Stimulated activated CD8-positive, alpha-beta memory T cell treated with anti-CD3 and anti-CD28 coated beads, Interleukin-12 subunit alpha, Interleukin-12 subunit beta, amount 100 ng/mL, for 24 hours (primary cell): ENCODE measurements around the gene PDZD2.
"Not testable (repeated sequence)": the region's sequence is repeated elsewhere in the genome, so short reads cannot be mapped to it uniquely, and the experiment has no call there.

Experiments
- DNase-seq: peaks from one replicate; pipeline ENCODE4 v3.0.0-alpha.2; 2020; ENCODE audit errors: extremely low read depth

The PDZD2 gene

DNA sequence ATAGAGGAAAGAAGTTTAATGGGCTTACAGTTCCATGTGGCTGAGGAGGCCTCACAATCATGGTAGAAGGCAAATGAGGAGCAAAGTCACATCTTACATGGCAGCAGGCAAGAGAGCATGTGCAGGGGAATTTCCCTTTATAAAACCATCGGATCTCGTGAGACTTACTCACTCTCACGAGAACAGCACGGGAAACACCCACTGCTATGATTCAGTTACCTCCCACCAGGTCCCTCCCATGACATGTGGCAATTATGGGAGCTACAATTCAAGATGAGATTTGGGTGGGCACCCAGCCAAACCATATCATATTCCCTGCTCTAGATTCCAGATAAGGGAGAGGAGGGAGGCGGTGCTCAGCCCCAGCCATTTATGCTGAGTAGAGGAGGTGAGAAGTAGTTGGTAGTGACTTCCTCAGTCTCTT is 336.3 kb downstream of the PDZD2 start:
- DNase-seq = not testable (repeated sequence)

DNA sequence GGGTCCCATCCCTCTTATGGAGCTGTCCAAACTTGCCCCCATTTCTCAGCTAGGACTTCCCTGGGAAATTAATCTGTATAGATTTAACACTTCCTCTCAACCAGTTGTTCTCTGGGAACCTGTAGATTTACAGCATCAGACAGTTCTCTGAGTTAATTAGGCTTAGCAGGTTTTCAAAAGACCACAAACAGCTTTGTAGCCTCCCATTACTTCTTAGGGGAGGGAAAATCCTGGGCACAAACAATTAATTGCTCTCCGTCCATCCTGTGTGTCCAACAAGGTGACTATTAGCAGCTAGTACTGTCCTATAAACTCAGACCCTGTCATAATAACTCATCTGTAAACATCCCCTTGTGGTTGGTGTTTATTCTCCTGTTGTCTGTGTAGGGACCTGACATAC is 337.2 kb downstream of the PDZD2 start:
- no peak for DNase-seq

DNA sequence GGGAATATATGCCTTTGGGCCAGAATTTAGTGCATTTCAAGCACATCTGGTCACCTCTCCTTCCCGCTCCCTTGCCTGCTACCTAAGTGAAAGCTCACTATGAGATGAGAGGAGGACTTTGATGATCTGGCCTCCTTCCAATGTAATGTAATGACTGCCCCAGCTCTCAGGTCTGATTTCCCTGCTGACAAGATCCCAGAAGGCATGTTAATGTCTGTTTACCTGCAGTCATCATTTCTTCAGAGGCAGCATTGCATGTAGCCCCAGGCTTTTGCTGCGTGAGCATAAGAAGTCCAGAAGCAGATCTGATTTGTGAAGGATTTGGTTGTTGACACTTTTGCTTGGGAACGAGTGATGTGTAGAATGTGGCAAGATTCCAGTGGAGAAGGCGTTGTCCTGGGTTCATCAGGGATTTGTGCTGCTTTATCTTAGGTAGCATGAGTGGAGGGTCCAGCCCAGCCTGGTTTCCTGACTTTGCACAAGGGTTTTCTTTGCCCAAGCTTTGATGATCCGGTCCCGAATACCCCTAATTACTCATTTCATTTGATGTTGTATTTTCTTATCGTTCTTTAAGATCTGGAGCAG is 342.5 kb downstream of the PDZD2 start:
- no peak for DNase-seq

DNA sequence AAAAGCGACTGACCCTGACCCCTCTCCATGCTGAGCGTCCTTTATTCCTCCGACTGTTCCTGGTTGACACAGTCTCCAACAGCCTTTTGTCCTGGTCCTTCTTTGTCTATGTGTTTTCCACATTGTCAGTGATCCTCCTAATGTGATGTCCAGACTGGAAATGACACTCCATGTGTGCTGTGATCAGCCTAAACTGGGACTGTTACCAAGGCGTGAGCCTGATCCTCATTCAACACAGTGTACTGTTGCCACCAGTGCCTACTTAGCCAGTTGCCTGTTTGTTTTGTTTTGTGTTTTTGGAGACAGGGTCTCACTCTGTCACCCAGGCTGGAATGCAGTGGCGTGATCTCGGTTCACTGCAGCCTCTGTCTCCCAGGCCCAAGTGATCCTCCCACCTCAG is 343.1 kb downstream of the PDZD2 start:
- DNase-seq = no peak

DNA sequence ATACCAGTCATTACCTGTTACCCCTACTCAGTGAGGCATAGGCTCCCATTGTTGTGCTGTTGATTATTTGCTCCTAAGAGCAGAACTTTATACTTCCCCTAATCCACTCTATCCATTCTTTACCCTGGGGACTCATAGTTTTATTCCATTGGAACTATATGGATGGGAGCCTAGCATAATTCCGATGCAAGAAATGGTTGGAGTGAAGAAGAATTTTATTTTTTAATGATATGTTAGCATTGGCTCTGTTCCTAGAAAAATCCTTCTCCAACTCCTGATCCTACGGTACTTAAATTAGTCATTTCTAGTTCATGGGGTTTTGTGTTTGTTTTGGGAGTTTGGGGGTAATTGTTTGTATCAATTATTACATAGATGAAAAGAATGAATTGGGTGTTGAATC is 343.7 kb downstream of the PDZD2 start:
- no peak for DNase-seq

DNA sequence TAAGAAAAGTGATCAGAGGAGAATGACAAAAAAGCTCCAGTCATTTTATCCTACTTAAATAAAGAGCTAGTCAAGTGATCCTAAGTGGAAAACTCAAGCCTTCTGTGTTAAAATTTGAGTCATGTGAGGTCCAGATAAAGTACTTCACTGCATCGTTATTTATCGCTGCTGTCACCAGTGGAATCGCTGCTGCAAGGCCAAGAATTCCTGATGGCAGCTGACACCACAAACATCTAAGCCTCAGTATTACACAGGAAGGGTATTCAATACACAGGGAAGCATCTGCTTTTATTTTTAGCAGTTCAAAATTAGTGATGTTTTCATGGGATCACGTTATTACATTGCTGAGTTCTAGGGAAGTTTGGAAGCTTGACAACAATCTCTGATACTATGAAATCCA is 344.9 kb downstream of the PDZD2 start:
- DNase-seq = no peak

DNA sequence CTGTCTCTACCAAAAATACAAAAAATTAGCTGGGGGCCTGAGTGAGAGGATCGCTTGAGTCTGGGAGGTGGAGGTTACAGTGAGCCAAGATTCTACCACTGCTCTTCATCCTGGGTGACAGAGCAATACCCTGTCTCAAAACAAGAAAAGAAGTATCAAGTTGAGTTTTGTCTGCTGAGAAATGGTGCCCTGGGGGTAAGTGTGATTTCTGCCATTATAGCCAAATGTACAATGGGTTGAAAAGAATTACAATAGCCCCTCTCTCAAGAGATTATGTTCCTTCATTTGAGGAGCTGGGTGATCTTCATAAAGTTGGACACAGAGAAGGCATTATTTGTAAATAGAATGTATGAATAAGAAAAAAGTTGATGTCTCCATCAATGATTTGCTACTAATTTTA is 345.8 kb downstream of the PDZD2 start:
- no peak for DNase-seq

DNA sequence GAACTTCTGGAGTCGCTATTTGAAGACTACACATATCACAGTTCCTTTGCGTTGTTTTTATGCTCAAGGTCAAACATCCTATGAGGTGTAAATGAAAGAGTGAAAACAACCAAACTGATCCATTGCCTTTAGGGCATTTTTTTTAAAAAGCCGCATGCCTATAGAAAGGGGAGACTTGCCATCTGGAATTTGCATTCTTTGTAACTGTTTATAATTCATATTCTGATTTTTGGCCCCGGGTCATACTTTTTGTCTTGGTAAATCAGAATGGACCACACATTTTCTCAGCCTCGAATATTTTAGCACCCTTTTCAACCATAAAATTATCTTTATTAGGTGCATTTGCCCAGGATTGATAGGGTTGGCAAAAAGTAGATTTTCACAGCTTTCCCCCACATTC is 347.2 kb downstream of the PDZD2 start:
- DNase-seq = no peak

DNA sequence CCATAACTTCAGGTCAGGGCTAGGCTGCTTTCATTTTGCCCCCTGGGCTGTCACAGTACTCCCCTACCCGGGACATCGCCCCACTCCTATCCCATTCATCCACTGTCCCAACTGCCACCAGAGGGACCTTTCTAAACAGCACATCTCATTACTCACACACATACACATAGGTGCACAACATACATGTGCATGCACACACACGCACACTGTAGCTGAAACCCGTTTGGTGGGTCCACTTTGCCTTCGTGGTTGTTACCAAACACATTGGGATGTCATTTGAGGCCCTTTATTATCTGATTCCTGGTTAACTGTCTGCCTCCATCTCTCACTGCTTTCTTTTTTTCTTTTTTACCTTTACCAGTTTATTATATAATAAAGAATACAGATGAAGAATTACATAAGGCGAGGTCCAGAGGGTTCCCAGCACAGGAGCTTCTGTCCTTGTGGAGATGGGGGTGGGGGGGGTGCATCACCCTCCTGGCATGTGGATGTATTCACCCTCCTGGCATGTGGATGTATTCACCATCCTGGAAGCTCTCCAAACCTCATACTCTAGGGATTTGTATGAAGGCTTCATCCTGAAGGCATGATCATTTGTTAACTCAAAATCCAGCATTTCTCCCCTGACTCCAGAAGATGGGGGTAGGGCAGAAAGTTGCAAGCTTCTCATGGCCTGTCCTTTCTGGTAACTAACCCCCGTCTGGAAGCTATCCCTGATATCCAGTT is 349.2 kb downstream of the PDZD2 start:
- no peak for DNase-seq

DNA sequence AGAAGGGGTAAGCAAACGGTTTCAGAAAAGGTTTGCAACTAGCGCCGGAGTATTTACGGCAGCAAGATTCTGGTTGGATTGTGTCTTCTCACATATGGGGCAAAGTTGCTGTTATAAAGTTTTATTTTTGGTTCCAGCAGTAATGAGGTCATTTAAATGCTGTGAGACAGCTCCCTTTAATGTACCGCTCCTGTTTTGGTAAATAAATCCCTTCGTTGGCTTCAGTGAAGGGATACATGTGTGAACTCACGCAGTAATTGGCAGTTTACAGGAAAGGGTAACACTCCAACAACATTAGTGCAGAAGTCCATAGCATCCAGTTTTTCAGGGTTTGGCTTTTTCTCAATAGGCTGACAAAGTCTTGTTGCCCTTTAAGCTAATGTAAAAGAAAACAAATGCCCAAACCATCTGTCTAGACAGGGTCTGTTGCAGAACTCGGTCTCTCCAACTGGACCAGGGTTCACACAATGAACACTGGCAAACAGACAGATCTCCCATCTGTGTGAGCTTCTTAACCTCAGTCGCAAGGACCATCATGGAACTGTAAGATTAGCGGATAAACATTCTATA is 351.2 kb downstream of the PDZD2 start:
- DNase-seq = no peak

DNA sequence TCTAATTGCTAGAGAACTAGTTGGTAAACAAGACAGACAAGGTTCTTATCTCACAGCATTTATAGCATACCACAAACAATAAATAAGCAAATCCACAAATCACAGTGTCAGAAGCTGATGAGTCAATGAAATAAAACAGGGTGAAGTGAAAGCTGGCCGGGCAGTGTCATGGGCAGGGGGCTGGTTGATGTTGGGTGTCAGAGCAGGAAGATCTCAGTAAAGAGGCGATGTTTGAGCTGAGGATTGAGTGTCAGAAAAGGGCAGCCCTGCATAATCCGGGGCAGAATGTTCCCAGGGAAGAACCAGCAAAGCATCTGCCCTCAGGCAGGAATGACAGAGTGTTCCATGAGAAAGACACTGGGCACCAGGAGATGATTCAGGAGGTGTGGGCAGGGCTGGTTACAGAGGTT is 351.8 kb downstream of the PDZD2 start:
- no peak for DNase-seq

DNA sequence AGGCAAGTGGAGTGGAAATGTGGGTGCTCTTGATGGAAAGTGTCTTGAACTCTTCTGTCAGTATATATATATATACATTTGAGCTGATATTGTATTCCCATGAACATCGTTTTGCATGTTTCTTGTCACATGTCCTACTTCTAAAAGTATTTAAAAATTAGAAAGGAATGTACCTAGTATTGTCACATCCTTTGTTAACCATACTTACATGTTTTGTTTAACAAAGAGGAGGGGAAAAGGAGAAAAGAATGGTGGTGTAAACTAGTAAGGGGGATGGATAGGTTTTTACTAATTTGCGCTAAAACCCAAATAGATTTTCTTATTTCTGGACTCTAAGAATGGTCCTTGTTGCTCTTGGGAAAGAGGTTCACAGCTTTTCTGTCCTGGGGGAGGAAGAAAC is 353.4 kb downstream of the PDZD2 start:
- no peak for DNase-seq

DNA sequence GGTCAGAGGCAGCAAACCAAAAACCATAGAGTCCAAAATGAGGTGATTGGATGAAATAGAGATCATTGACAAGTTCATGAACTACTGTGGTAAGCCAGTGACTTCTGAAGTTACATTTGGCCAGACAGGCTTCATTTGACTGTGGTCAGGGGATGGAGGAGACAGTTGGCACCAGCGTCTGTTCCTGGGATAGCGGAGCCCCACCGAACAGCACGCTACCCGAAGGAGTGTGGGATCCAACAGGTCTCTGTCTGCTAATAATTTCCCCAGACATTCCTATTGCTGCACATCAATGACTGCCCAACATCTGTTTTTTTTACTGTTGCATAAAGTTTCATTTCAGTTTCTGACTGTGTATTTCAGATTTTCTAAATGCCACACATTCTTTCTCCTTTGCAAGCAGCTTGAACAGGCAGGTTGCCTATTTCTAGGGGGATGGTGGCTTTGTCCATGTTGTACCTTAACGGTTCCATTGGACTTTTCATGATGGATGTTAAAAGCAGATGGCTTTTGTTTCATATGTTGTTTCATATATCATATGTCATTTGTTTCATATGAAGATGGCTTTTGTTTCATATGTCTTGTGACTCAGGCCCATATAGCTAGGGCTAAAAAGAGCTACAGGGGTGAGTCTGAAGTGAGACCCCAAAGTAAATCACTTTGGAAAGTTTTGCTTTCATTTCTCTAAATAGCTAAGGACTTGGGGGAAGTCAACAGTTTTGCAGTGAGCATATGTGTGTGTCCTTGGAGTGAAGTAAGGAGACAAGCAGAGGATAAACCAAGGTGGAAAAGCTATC is 354.4 kb downstream of the PDZD2 start:
- DNase-seq = no peak

DNA sequence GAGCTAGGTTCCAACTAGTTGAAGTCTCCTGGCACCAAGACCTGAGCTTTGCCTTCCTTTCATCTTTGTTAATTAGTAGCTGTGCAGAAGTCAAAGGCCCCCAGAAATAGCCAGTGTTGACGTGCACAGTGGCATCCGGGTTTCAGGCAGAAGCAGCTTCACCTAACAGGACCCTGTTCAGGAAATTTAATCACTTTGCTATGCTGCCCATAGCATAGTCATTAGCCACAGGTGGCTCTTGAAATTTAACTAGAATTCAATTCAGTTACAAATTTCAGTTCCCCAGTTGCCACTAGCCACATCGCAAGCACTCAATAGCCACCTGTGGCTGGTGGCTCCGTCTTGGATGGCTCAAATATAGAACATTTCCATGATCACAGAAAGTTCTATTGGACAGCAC is 356.1 kb downstream of the PDZD2 start:
- DNase-seq = no peak

DNA sequence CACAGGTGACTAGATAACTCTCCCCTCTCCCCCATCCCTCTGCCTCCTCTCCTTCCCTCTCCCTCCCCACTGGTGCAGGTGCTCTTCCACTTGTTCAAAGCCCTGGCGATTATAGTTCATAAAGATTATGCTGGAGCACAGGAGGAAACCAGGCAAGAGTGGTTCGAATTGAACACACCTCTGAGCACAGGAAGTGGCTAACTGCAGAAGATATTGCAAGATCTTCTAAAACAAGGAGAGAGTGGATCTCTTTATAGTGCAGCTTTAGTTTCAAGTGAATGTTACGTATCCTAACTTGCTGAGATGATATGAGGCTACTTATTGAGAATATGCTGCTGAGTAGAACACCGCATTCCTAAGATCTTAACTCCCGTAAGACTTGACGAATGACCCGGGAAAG is 356.8 kb downstream of the PDZD2 start:
- DNase-seq = no peak

DNA sequence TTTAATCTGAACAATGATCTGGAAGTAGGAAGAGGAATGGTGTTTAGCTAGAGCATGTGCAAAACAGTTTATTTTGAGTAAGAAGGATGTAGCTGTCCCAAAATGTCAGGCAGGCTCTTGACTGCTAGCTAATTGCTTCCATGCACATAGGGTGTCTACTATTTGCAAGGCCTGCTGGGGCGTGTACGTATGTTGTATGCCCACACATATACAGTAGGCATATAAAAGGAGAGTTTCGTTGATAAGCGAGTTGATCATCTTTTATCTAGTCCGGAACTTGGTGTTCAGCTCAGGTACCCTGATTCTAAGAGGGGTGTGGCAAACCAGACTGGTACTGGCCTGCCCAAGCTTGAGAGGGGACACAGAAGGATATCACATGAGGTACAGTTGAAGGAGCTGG is 358.0 kb downstream of the PDZD2 start:
- DNase-seq = no peak

DNA sequence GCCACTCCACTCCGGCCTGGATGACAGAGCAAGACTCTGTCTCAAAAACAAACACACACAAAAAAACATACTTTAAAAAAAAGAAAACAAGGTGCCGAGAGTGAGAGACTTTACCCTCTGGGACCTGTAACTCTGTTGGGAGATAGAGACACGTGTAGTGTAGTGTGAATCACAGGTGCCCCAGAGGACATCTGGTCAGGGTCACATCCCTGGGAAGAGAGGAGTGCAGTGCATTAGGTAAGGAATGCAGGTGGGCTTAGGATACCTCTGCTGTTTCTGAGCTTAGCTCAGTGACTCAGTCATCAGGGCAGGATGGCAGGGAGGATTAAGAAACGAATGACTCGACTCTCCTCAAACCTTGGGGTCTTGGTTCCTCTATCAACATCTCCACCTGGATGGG is 360.5 kb downstream of the PDZD2 start:
- no peak for DNase-seq

DNA sequence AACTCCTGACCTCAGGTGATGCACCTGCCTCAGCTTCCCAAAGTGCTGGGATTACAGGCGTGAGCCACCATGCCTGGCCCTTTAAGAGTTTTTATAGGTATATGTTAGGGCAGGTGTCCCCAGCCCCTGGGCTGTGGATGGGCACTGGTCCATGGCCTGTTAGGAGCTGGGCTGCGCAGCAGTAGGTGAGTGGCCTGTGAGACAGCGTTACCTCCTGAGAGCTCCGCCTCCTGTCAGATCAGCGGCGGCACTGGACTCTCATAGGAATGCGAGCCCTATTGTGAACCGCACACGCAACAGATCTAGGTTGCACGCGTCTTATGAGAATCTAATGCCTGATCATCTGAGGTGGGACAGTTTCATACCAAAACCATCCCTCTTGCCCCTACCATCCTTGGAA is 361.8 kb downstream of the PDZD2 start:
- DNase-seq = no peak

DNA sequence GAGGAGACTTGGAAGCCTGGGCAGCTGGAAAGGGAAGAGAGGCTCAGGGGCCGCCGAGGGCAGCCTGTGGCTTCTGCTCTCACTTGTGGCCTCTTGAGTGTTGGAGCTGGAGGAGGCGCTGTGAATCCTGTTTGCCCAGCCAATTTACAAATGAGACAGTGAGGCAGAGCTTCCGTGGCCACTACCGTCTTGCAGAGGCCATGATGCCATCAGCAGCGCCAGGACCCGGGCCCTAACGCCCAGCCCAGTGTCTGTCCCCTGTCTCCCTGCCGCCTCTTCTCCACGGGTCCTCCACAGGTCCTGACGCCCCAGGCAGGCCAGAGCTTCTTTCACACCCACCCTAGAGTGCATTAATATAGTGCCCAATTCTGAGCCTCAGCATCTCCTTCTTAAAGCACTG is 362.4 kb downstream of the PDZD2 start:
- no peak for DNase-seq

DNA sequence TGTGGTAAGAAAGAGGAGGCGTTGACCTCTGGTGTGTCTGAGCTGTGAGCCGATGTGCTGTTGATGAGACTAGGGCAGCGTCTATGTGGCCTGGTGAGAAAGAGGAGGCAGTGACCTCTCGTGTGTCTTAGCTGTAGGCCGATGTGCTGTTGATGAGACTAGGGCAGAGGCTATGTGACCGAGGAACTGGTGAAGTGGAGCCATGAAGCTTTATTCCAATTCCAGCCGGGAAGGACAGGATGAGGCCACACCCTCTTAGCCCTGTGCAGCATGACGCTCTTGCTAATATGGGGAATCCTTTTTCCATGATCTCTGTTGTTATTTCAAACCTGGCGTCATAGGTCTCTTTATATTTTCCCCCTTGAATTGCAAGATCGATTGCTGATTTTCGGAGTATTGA is 362.8 kb downstream of the PDZD2 start:
- no peak for DNase-seq

DNA sequence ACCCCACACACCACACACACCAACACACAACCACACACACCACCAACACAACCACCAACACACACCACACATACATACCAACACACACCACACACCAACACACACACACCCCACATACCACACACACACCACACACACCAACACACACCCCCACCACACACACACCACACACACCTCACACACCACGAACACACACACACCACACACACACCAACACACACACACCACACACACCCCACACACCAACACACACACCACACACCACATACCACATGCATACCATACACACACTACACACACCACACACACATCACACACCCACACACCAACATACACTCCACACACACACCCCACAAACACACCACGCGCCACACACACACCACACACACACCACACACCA is 363.8 kb downstream of the PDZD2 start:
- DNase-seq = no peak

DNA sequence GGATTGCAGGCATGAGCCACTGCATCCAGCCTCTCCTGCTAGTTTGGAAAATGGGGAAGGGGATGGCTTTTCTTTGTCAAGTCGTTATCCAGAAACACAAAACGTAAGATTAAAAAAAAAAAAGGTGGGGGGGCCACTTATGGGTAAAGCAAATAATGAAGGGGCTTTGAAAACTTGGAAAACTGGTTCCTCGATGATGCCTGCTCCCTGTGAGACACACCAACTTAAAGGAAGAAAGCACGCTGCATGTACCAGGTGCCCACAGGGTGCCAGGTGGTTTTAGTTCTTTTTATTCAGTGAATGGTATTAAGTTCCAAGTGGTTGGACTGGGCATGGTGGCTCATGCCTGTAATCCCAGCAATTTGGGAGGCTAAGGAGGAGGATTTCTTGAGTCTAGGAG is 365.1 kb downstream of the PDZD2 start:
- no peak for DNase-seq

DNA sequence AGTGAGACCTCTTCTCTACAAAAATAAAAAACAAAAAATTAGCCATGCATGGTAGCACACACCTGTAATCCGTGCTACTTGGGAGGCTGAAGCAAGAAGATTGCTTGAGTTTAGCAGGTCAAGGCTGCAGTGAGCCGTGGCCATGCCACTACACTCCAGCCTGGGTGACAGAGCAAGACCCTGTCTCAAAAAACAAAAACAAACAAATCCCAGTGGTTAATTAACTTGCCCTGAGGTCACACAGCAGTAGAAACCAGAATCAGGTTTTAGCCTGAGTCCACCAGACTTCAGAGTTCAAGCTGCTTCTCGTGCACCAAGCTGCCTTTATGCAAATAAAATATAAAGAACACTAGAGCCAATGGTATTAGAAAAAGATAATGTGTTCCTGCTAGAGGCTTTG is 365.5 kb downstream of the PDZD2 start:
- no peak for DNase-seq
